Tibial nerve (tissue), 4 donors: ENCODE data around the gene GPC5. TPM values are rescaled to one million over a fixed set of nuclear protein-coding genes. Genes with fewer than 3 reads are reported as not detected.

Experiments
- DNase-seq, 2 donors: peaks; one replicate each; pipeline ENCODE4 v3.0.0-alpha.2; 2019; ENCODE audit warnings: low spot score in 2 of 2
- H3K27ac ChIP-seq, 4 donors: fragments of 200-600 bp; sonication (generic) in 3 of 4; one replicate each; pipeline ENCODE4 v1.5.1; 2017 to 2019; ENCODE audit warnings: mild to moderate bottlenecking in 1 of 4
- H3K27me3 ChIP-seq, 2 donors: fragments of 200-600 bp; sonication (generic) in 1 of 2; one replicate each; pipeline versions ENCODE4 v1.5.1 to v1.6.0; 2017 to 2019
- H3K36me3 ChIP-seq, 3 donors: fragments of 200-600 bp; sonication (generic); one replicate each; pipeline ENCODE4 v1.5.1; 2018 to 2019
- H3K4me1 ChIP-seq, 4 donors: fragments of 200-600 bp; sonication (generic) in 3 of 4; one replicate each; pipeline ENCODE4 v1.5.1; 2017 to 2019
- H3K4me3 ChIP-seq, 4 donors: fragments of 200-600 bp; sonication (generic) in 3 of 4; one replicate each; pipeline ENCODE4 v1.5.1; 2017 to 2019; ENCODE audit warnings: mild to moderate bottlenecking in 1 of 4, moderate library complexity in 1 of 4
- H3K9me3 ChIP-seq, 4 donors: fragments of 200-600 bp; sonication (generic) in 3 of 4; one replicate each; pipeline ENCODE4 v1.5.1; 2017 to 2019
- EP300 ChIP-seq, 2 donors: sonication (generic); formaldehyde crosslinking; IDR thresholded peaks; one replicate each; pipeline ENCODE4 v1.6.1; 2017; ENCODE audit warnings: antibody characterized with exemption in 2 of 2, mild to moderate bottlenecking in 1 of 2
- POLR2A ChIP-seq, 2 donors: fragments of 450-650 bp; IDR thresholded peaks; one replicate each; pipeline ENCODE4 v1.6.1; 2017; ENCODE audit warnings: antibody characterized with exemption in 2 of 2, mild to moderate bottlenecking in 2 of 2, moderate library complexity in 2 of 2
- WGBS, 2 donors: methylation state at CpG; one replicate each; pipeline ENCODE4 v1.1.5; 2018; 5-methylcytosine and 5-hydroxymethylcytosine counted together
- total RNA-seq, 4 donors: library from RNA; depleted of rRNA; stranded (reverse); fragments of >200 nt; gene quantifications; one replicate each; pipeline ENCODE4 v1.1.0, GENCODE V29; 2016
- TF ChIP-seq, protein P1 (sequence below), 5 experiments: fragments of 200-600 bp in 3 of 5; fragments of 450-650 bp in 2 of 5; sonication (generic) in 3 of 5; IDR thresholded peaks; one replicate each; pipeline ENCODE4 v1.5.1; 2016 to 2019; ENCODE audit warnings: antibody characterized with exemption in 5 of 5, mild to moderate bottlenecking in 3 of 5, moderate library complexity in 2 of 5

Gene GPC5
- total RNA-seq, 4 donors from 2014 or later, result 3.7 to 5.7 (median 4.2) TPM; not detected in 1

DNA sequence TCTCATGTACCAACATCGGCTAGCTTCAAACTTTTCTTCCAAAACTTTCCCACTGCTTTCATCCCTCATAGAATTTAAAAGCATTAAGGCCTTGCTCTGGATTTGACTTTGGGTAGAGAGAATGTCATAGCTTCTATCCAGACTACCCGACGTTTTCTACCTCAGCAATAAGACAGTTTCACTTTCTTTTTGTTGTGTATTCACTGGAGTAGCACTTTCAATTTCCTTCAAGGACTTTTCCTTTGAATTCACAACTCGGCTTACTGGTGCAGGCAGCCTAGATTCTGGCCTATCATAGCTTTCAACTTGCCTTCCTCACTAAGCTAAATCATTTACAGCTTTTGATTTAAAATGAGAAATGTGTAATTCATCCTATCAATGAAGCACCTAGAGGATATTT, 1407.8 kb downstream of the GPC5 start:
- Histone ChIP-seq H3K9me3 (no peaks in the 10 kb centered on the region), H3K27ac (peak overlapping the region in 2 of 4 donors; percentile 58 to 81), H3K4me3 (peak overlapping the region in 3 of 4 donors; percentile 24 to 41 (median 29)), H3K27me3 (no peaks in the 10 kb centered on the region), H3K36me3 (no peaks in the 10 kb centered on the region), H3K4me1 (peaks cover 0 to 28% (median 3%) of the 10 kb centered on the region in 4 donors)
- no peak for DNase-seq
- 37 to 47% methylated on average over 4 of the region's 4 CpGs for WGBS, 2 donors
- TF ChIP-seq, protein P1, sequence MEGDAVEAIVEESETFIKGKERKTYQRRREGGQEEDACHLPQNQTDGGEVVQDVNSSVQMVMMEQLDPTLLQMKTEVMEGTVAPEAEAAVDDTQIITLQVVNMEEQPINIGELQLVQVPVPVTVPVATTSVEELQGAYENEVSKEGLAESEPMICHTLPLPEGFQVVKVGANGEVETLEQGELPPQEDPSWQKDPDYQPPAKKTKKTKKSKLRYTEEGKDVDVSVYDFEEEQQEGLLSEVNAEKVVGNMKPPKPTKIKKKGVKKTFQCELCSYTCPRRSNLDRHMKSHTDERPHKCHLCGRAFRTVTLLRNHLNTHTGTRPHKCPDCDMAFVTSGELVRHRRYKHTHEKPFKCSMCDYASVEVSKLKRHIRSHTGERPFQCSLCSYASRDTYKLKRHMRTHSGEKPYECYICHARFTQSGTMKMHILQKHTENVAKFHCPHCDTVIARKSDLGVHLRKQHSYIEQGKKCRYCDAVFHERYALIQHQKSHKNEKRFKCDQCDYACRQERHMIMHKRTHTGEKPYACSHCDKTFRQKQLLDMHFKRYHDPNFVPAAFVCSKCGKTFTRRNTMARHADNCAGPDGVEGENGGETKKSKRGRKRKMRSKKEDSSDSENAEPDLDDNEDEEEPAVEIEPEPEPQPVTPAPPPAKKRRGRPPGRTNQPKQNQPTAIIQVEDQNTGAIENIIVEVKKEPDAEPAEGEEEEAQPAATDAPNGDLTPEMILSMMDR (IDR thresholded peaks at IDR 0.05), result no peak
- TF ChIP-seq POLR2A (IDR thresholded peaks at IDR 0.05) (no peak), EP300 (IDR thresholded peaks at IDR 0.05) (no peak)

DNA sequence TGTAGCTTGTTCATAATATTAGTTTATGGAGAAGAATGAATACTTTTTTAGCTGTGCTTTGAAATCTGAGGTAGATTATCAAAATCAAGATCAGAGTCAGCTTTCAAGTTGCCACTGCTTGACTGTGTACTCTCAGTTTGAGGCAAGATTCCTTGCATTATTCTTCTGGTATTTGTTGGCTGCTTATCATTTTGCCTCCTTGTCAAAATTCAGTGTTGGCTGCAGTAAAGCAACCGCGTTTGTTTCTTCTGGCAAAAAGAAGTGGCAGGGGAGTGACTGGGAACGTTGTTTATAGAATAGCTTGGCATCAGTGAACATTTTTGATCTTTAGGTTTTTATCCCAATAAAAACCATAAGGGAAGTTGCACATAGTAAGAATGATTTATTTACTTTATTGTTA, 1408.9 kb downstream of the GPC5 start:
- Histone ChIP-seq H3K27ac (peak overlapping the region in 1 of 4 donors; percentile 16), H3K4me1 (peaks cover 0 to 28% (median 3%) of the 10 kb centered on the region in 4 donors), H3K36me3 (no peaks in the 10 kb centered on the region), H3K4me3 (no peak overlapping the region), H3K27me3 (no peaks in the 10 kb centered on the region), H3K9me3 (no peaks in the 10 kb centered on the region)
- TF ChIP-seq EP300 (IDR thresholded peaks at IDR 0.05), result no peak
- TF ChIP-seq POLR2A (IDR thresholded peaks at IDR 0.05), result no peak
- TF ChIP-seq, protein P1 (IDR thresholded peaks at IDR 0.05), result no peak
- no peak for DNase-seq
- 15% methylated on average over 3 of the region's 3 CpGs for WGBS, 2 donors

DNA sequence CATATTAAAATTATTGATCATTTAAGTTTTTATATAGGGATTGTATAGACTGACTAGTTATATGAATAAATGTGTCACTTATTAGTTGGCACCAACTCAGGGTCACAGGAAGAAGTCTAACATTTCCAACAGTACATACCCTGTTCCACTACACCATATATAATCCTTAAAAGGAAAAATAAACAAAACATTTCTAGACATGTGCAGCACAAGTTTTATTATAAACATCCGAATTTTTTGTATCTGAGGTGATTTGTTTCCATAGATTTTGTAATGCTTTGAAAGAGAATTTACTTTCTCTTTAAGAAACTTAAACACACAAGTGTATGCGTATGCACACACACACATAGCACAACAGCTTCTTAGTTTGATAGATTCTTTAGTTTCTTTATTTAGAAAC, 1409.5 kb downstream of the GPC5 start:
- Histone ChIP-seq H3K27me3 (no peaks in the 10 kb centered on the region), H3K27ac (no peak overlapping the region), H3K36me3 (no peaks in the 10 kb centered on the region), H3K4me3 (no peak overlapping the region), H3K9me3 (no peaks in the 10 kb centered on the region), H3K4me1 (peaks cover 0 to 23% (median 3%) of the 10 kb centered on the region in 4 donors)
- DNase-seq, result no peak
- 82 to 86% methylated on average over 2 of the region's 2 CpGs for WGBS, 2 donors
- TF ChIP-seq POLR2A (IDR thresholded peaks at IDR 0.05) (no peak), EP300 (IDR thresholded peaks at IDR 0.05) (no peak)
- TF ChIP-seq, protein P1 (IDR thresholded peaks at IDR 0.05), result no peak

DNA sequence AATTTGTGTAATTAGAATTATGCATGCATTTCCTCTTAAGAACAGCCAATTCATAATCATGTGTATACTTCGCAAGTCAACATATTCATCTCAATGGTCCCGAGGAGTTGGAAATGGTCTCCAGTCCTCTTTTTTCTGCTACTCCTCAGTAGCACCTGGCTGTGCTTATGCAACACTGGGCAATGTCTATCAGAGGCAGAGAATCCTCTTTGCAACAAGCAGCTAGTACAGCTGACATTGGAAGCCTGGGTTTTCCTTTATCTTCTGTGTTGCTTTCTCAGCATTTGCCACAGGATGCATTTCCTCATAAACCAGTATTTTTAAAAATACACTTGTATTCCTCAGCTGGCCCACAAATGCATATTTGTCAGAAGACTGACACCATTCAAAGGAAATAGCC, 1422.9 kb downstream of the GPC5 start:
- WGBS, 2 donors, result 76 to 81% methylated on average over 2 of the region's 2 CpGs
- no peaks in the 10 kb centered on the region for H3K4me1 ChIP-seq
- no peak overlapping the region for H3K27ac ChIP-seq
- H3K36me3 ChIP-seq, result no peaks in the 10 kb centered on the region
- TF ChIP-seq, protein P1 (IDR thresholded peaks at IDR 0.05), result no peak
- no peak for TF ChIP-seq POLR2A (IDR thresholded peaks at IDR 0.05)
- no peak for TF ChIP-seq EP300 (IDR thresholded peaks at IDR 0.05)
- H3K4me3 ChIP-seq, result no peak overlapping the region
- H3K27me3 ChIP-seq, result no peaks in the 10 kb centered on the region
- DNase-seq, result no peak
- H3K9me3 ChIP-seq, result no peaks in the 10 kb centered on the region

DNA sequence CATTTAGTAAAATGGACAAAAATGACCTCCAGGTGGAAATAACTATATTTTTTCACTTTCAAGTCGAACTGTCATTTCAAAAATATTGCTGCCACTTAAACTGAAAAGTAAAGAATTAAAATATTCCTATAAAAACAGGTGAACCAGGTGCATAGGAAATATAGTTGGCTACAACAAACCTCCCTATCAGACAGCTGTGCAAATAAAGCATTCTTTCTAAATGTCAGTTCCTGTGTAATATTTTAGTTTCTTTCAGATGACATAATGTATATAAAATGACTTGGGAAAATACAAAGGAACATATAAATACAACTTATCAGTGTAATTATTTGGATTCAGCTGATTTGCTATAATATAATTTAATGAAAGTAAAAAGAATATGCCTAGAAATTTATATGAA, 1424.6 kb downstream of the GPC5 start:
- no peak overlapping the region for H3K4me3 ChIP-seq
- no peaks in the 10 kb centered on the region for H3K36me3 ChIP-seq
- H3K9me3 ChIP-seq, result no peaks in the 10 kb centered on the region
- H3K27me3 ChIP-seq, result no peaks in the 10 kb centered on the region
- TF ChIP-seq, protein P1 (IDR thresholded peaks at IDR 0.05), result no peak
- TF ChIP-seq EP300 (IDR thresholded peaks at IDR 0.05) (no peak), POLR2A (IDR thresholded peaks at IDR 0.05) (no peak)
- WGBS, 2 donors, result 86 to 87% methylated on average over 1 of the region's 1 CpG
- no peaks in the 10 kb centered on the region for H3K4me1 ChIP-seq
- H3K27ac ChIP-seq, result no peak overlapping the region
- DNase-seq, result no peak
